ES-I3 (cell line): Measurements from ENCODE around the gene TRAPPC3.

Experiments
- H3K36me3 ChIP-seq: 2 replicates; pipeline ENCODE4 v1.6.1; 2013; ENCODE audit warnings: mild to moderate bottlenecking, low read length, control low read depth, moderate library complexity; ENCODE audit not compliant: insufficient read depth
- H3K4me1 ChIP-seq: 2 replicates; pipeline ENCODE4 v1.6.1; 2013; ENCODE audit warnings: mild to moderate bottlenecking, control low read depth, low read length; ENCODE audit not compliant: insufficient read depth
- H3K9ac ChIP-seq: 2 replicates; pipeline ENCODE4 v1.6.1; 2013; ENCODE audit warnings: low read depth, mild to moderate bottlenecking, low read length, moderate library complexity
- H3K9me3 ChIP-seq: 2 replicates; pipeline ENCODE4 v1.6.1; 2013; ENCODE audit warnings: mild to moderate bottlenecking, low read length, moderate library complexity; ENCODE audit not compliant: control insufficient read depth, insufficient read depth

Gene TRAPPC3

DNA sequence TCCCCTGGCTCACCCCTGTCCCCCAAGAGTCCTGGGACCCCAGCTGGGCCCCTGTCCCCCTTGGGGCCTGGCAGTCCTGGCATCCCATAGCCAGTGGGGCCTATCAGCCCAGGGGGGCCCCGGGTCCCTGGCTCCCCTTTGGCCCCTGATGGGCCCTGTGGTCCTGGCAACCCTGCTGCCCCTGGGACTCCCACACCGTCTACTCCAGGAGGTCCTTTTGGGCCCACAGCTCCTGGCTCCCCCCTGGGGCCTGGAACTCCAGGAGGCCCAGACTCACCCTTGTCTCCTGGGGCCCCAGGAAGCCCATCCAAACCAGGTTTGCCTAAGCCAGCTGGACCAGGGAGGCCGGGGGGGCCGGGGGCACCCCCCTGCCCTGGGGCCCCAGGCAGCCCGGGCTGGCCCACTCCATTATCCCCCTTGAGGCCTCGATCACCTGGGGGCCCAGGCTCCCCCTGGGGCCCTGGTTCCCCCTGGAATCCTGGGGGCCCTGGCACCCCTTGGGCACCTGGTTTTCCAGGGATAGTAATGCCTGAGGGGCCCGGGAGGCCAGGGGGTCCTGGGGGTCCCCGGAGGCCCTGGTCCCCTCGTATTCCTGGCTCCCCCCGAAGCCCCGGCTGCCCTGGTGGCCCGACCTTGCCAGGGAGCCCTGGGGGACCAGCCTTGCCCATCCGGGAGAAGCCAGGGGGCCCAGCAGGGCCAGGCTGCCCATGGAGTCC is 50.5 kb downstream of the TRAPPC3 start:
- peaks cover 4% of the 10 kb centered on the region; the same call in 1 of the 2 replicates for H3K4me1 ChIP-seq
- H3K36me3 ChIP-seq, result peaks cover 5% of the 10 kb centered on the region; the same call in 1 of the 2 replicates
- no peaks in the 10 kb centered on the region for H3K9me3 ChIP-seq
- H3K9ac ChIP-seq, result no peak overlapping the region

DNA sequence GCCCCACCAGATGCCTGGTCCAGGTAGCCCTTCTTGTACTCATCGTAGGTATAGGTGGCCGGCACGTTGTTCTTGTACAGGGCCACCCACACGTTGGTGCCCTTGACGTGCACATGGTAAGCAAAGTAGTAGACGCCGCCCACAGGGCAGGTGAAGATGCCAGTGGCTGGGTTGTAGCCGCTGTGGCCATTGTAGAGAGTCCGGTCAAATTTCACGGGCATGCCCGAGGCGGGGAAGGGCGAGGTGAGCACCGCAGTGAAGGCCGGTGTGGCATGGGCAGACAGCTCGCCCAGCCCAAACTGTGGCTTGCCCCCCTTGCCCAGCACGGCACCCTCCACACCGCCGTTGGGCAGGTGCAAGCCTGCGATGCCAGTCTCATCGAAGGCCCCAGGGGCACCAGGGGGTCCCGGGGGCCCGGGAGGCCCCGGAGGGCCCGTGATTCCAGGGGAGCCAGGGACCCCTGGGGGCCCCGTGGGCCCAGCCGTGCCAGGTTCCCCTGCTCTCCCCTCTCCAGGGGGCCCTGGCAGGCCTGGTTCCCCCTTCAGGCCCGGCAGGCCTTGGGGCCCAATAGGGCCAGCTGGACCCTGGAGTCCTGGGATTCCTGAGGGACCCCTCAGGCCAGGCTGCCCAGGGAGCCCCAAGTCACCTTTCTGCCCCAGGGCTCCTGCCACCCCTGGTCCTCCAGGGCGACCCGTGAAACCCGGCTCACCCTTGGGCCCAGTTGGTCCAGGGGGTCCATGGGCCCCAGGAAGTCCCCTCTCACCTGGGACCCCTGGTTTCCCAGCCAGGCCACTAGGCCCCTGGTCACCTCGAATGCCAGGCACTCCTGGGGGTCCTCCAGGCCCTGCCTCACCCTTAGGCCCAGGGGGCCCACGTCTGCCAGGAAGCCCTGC is 51.3 kb downstream of the TRAPPC3 start:
- no peak overlapping the region for H3K9ac ChIP-seq
- peaks cover 9% of the 10 kb centered on the region for H3K36me3 ChIP-seq
- peaks cover 4% of the 10 kb centered on the region; the same call in 1 of the 2 replicates for H3K4me1 ChIP-seq
- H3K9me3 ChIP-seq, result no peaks in the 10 kb centered on the region

DNA sequence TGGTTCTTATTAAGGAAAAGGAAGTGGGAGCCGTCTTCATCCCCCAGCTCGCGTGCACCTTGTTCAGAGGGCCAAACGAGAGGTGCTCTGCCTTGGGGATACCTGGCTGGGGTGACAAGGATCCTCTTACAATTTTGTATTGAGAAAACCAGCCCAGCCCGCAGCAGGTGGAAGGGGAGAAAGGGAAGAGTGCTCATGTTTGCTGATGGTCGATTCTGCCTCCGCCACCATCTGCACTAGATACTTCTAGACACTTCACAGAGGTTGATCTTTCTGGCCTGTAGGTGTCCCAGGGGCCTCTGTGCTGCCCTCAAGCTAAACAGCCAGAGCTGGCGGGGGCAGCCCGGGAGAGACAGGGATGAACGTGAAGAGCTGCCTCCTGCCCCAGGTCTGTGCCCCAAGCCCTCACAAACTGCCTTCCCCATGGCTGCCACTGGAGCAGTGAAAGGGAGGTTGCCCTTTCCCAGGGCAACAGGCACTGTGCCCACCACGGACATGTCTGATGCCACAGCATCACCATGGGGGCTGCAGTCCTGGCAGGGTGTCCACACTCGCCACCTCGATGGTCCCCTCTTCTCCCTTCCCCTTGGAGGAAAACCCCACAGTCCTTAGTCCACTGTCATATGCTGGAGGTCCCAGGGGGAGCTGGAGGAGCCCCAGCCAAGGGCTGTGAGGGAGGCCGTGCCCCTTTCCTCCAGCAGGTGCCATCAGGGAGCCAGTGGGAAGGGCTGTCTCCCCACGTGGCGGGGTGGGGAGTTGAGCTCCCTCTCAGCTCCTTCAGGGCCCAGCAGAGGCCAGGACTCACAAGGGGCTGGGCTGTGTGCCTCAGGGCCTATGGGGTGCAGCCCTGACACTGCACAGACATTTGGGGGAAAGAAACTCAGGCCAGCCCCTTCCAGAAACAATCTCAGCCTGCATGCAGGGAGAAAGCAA is 52.5 kb downstream of the TRAPPC3 start:
- H3K9ac ChIP-seq, result no peak overlapping the region
- H3K36me3 ChIP-seq, result peaks cover 18% of the 10 kb centered on the region
- no peaks in the 10 kb centered on the region for H3K9me3 ChIP-seq
- peaks cover 4% of the 10 kb centered on the region; the same call in 1 of the 2 replicates for H3K4me1 ChIP-seq

DNA sequence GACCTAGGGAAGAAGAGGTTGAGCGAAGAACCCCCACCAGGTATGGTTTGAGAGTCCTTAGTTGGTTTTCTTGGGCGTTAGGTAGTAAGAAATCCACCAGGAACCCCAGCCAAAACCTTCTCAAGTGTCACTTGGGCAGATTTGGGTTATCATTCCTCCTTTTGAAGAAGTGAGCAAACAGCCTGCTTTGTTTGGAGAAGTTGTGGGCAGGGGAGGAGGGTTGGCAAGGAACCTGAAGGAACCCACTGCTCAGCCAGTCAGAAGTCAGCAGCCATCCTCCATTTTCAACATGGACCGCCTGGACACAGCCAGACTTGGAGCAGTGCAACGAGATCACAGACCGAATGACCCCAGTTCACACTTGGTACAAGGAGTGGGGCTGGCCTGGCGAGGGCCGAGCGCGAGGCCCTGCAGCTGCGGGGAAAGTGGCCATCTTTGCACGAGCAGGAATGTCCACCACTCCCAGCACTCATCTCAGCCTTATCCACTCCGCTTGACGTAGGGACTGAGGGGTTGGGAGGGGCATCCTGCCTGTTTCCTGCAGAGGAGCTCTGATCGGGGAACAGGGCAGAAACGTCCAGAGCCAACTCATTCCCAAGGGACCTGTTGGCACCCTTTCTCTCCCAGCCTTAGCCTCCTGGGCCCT is 53.4 kb downstream of the TRAPPC3 start:
- H3K36me3 ChIP-seq, result peaks cover 18% of the 10 kb centered on the region
- H3K9ac ChIP-seq, result no peak overlapping the region
- H3K9me3 ChIP-seq, result no peaks in the 10 kb centered on the region
- peaks cover 4% of the 10 kb centered on the region; the same call in 1 of the 2 replicates for H3K4me1 ChIP-seq

DNA sequence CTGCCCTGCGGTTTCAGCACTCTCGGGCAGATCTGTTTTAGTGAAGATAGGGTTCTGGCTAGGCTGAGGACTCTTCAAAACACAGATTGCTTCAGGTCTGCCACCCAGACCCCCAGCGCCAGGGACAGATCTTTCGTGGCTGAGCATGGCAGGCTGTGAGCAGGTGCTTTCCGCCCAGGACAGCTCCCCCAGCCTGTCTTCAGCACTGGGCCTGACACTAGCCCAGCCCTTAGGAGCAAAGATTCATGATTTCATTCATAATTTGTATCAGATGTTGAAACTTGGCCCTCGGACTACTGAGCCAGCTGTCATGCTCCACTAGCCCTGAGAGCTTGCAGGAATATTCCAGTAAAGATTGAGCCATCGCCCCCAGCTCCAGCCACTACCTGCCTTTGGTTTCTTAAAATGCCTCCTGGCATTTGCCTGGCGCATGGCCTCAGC is 54.6 kb downstream of the TRAPPC3 start:
- Histone ChIP-seq H3K9me3 (no peaks in the 10 kb centered on the region), H3K9ac (no peak overlapping the region), H3K36me3 (peaks cover 18% of the 10 kb centered on the region), H3K4me1 (peaks cover 4% of the 10 kb centered on the region; the same call in 1 of the 2 replicates)

DNA sequence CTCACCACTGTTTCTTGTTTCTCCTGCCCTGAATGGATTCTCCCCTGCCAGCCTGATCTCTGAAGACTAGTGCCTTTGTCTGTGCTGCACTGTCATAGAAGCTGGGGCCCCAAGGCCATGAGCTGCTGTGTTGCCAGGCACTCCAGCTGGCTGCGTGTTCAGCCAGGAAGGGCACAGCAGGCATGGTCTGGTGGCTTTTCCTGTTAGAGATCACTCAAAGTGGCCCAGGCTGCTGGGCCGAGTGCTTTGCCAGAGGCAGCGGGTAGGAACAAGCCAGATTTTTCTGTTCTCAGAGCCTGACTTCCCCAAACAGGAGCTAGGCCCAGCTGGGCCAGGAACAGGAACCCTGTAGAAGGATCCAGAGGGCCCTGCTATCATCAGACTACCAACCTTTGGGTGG is 55.4 kb downstream of the TRAPPC3 start:
- H3K4me1 ChIP-seq, result peaks cover 4% of the 10 kb centered on the region; the same call in 1 of the 2 replicates
- H3K9ac ChIP-seq, result no peak overlapping the region
- H3K9me3 ChIP-seq, result no peaks in the 10 kb centered on the region
- peaks cover 18% of the 10 kb centered on the region for H3K36me3 ChIP-seq

DNA sequence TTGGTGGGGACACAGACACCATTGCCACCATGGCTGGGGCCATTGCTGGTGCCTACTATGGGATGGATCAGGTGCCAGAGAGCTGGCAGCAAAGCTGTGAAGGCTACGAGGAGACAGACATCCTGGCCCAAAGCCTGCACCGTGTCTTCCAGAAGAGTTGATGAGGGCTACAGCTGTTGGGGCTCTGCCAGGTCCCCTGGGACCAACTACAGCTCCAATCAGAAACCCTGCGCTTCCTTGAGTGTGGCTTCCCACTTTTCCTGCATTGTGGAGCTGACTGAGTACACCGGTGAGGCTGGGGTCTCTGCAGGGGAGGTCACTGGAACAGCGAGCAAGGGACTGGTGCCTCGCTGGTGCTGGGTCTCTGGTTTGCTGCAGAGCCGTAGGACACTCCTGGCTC is 56.1 kb downstream of the TRAPPC3 start:
- Histone ChIP-seq H3K4me1 (peaks cover 4% of the 10 kb centered on the region; the same call in 1 of the 2 replicates), H3K9ac (no peak overlapping the region), H3K36me3 (peaks cover 18% of the 10 kb centered on the region), H3K9me3 (no peaks in the 10 kb centered on the region)

DNA sequence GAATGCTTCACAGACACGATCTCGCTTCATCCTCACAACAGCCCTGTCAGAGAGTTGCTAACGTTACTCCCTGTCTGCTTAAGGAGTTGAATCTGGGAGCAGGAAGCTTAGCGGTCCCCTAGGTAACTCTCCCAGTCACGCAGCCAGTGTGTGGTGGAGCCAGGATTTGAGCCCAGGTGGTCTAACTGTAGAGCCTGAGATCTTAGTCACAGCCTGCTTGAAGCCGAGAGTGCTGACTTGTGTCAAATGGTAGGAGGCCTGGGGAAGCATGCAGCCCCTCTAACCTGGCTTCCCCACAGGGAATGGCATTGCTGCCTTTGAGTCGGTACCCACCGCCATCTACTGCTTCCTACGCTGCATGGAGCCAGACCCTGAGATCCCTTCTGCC is 56.5 kb downstream of the TRAPPC3 start:
- H3K36me3 ChIP-seq, result peaks cover 18% of the 10 kb centered on the region

DNA sequence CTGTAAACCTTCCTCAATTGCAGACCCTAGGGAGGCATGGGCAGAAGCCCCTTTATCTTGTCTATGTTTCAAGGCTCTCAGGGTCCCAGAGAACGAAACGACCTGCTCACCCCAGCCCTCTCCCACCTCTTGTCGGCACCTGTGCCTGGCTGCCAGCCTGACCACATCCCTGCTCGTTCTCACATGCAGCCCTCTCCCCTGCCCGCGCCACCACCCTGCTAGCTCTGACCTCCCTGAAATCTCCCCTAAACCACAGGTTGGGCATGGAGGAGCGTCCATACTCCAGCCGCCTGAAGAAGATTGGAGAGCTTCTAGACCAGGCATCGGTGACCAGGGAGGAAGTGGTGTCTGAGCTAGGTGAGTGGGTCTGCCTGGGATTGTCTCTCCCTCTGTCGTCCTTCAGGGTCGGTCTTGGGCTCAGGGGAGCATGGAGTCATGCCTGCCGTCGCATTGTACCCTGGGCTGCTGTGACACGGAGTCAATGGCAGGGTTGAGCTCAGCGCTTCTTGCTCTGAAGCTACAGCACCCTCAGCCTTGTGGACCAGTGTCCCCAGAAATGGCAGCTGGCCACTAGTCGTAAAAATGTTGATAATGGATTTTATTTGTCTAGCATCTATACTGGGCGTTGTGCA is 57.0 kb downstream of the TRAPPC3 start:
- Histone ChIP-seq H3K9ac (no peak overlapping the region), H3K4me1 (0 out of 2 replicates have a peak, but pooled peaks cover 4% of the 10 kb centered on the region), H3K9me3 (no peaks in the 10 kb centered on the region), H3K36me3 (peaks cover 18% of the 10 kb centered on the region)

More for the DNA sequence above, 56.5 kb downstream of the TRAPPC3 start:
- no peak overlapping the region for H3K9ac ChIP-seq
- H3K4me1 ChIP-seq, result peaks cover 4% of the 10 kb centered on the region; the same call in 1 of the 2 replicates
- H3K9me3 ChIP-seq, result no peaks in the 10 kb centered on the region

DNA sequence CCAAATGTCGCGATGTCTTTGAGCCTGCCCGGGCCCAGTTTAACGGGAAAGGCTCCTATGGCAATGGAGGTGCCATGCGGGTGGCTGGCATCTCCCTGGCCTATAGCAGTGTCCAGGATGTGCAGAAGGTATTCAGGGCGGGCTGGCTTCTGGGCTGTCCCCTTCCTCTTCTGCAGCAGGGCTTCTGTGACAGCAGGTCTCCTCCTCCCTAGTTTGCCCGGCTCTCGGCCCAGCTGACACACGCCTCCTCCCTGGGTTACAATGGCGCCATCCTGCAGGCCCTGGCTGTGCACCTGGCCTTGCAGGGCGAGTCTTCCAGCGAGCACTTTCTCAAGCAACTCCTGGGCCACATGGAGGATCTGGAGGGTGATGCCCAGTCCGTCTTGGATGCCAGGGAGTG is 57.6 kb downstream of the TRAPPC3 start:
- H3K36me3 ChIP-seq, result peaks cover 18% of the 10 kb centered on the region
- no peak overlapping the region for H3K9ac ChIP-seq
- 0 out of 2 replicates have a peak, but pooled peaks cover 2% of the 10 kb centered on the region for H3K4me1 ChIP-seq

DNA sequence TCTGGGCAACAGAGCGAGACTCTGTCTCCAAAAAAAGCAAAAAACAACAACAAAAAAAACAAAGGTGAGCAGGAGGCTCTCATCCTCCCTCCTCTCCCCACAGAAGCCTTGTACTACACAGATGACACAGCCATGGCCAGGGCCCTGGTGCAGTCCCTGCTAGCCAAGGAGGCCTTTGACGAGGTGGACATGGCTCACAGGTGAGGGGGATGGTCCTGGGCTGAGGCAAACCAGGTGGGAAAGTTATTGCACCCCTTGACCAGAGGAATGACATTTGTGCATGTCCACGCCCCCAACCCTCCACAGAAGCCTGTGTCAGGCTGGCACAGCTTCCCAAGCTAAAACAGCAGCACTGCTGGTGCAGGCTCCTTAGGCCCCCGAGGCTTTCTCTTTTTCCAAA is 58.1 kb downstream of the TRAPPC3 start:
- H3K36me3 ChIP-seq, result peaks cover 18% of the 10 kb centered on the region

More for the DNA sequence above, 57.6 kb downstream of the TRAPPC3 start:
- no peaks in the 10 kb centered on the region for H3K9me3 ChIP-seq

DNA sequence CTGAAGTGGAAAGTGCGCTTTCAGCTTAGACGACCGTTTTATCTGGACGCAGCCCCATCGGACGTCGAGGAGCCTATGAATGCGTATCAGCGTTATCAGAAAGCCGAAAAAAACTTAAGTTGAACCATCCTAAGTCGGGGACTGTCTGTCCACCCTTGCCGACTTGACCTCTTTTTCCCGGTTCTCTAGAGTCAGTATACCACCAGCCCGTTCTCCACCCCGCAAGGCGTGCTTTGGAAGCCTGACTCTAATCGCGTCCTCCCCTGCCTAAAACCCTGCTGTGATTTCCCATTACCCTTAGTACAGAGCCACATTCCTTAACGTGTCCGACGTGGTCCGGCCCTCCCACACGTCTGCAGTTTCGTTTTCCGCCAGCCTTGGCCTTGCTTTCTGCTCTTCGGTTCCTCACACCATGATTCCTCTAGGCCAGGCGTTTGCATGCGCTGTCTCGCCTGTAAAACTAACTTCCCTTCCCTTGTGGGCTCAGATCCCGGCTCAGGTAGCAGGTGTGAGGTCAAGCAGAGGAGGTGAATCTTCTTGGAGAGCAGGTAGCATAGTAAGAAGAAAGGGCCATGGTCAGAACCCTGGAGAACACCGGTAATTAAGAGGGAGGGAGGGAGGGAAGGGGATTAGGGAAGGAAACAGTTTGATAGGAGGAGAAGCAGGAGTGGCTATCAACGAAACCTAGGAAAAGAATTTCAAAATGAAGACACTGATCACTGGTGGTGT is 59.7 kb downstream of the TRAPPC3 start:
- H3K4me1 ChIP-seq, result no peaks in the 10 kb centered on the region
- H3K36me3 ChIP-seq, result peaks cover 18% of the 10 kb centered on the region

More for the DNA sequence above, 58.1 kb downstream of the TRAPPC3 start:
- Histone ChIP-seq H3K9me3 (no peaks in the 10 kb centered on the region), H3K4me1 (no peaks in the 10 kb centered on the region), H3K9ac (no peak overlapping the region)

More for the DNA sequence above, 59.7 kb downstream of the TRAPPC3 start:
- Histone ChIP-seq H3K9me3 (no peaks in the 10 kb centered on the region), H3K9ac (peak overlapping the region; percentile 80)
